GM18870 (cell line): ENCODE measurements around the gene LRRC40.

ENCODE experiments used
- ATAC-seq: cut with Tn5 transposase; IDR thresholded peaks from one replicate; pipeline ENCODE4 v1.9.1; 2021; ENCODE audit warnings: moderate library complexity; ENCODE audit not compliant: unreplicated experiment

The LRRC40 gene

GRCh38 chr1:70134148-70134547, 71.2 kb downstream of the LRRC40 start:
- ATAC-seq = no peak

DNA sequence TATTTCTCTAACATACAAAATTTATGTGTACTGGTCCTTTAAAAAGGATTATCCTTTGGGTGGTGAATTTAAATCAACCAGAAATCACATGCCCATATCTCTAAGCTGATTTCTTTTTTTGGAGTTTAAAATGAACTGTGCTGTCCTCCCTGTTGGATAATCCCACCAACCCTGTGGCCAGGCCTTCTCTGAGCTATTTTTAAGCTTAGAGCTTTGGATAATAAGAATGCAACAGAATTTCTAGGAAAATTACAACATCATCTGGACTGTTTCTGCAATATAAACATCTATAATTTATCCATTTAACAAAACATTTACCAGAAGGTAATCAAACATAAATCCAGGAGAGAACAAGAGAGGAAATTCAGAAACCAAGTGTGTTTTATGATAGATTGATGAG, 88.3 kb downstream of the LRRC40 start:
- no peak for ATAC-seq

GRCh38 chr1:70115315-70115714, 90.1 kb downstream of the LRRC40 start:
- ATAC-seq = no peak

DNA sequence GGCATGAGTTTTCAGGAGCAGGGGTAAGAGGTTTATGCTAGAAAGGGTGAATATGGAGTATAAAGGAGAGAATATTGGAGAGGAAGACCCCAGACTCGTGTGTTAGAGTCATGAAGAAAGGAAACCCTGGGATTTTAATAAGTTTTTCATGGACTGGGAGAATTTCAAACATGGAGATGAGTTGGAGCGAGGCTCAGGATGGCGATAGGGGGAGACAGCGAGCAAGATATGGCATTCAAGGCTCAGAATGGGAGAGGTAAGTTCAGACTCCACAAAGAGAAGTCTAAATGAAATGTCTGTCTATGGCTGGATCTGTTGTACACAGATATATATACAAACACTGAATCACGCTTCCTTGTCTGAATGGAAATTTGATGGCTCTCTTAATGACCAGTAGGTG, 92.5 kb downstream of the LRRC40 start:
- no peak for ATAC-seq

GRCh38 chr1:70109241-70109640, 96.1 kb downstream of the LRRC40 start:
- ATAC-seq = no peak

GRCh38 chr1:70103770-70104169, 101.6 kb downstream of the LRRC40 start:
- ATAC-seq = no peak

- no peak for ATAC-seq
Measured at GRCh38 chr1:70101774-70102173, 103.6 kb downstream of the LRRC40 start.

DNA sequence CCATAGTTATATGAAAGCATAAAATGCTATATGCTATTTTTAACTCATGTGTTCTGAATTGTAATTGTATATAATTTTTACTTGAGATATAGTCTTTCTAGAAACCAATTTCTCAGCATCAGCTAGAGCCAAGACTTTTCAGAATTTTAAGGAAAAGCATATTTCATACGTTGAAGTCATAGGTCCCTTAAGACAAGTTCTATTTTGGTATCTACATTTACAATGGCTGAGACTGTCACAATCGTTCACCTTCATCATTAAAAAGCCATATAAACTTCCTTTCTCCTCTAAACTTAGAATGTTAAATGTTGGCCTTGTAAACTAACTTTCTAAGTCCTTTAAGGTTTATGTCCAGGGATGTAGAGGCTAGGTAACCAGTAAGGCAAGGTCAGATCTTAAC, 104.1 kb downstream of the LRRC40 start:
- ATAC-seq = no peak
